Memory B cell (primary cell): Measurements from ENCODE around the gene CT47A7.
"Not testable (repeated sequence)": the region's sequence is repeated elsewhere in the genome, so short reads cannot be mapped to it uniquely, and the experiment has no call there.

ENCODE experiments used
- ATAC-seq: fragments of 150-1000 bp; cut with Tn5 transposase; 2 replicates; pipeline ENCODE4 v1.10.0; 2021; ENCODE audit warnings: low read depth, mild to moderate bottlenecking, moderate library complexity
- DNase-seq, 2 donors: peaks; one replicate each; pipeline ENCODE4 v3.0.0; 2022; ENCODE audit warnings: low spot score in 2 of 2
- H3K27ac Mint-ChIP-seq: one replicate; pipeline ENCODE4 v1.8.0; 2022; ENCODE audit warnings: mild to moderate bottlenecking, moderate library complexity, mixed read lengths
- H3K27me3 Mint-ChIP-seq: one replicate; pipeline ENCODE4 v1.8.0; 2022; ENCODE audit warnings: mixed read lengths
- H3K36me3 Mint-ChIP-seq: one replicate; pipeline ENCODE4 v1.8.0; 2022; ENCODE audit warnings: mild to moderate bottlenecking, mixed read lengths
- H3K4me1 Mint-ChIP-seq: one replicate; pipeline ENCODE4 v1.8.0; 2022; ENCODE audit warnings: mixed read lengths
- H3K4me3 Mint-ChIP-seq: one replicate; pipeline ENCODE4 v1.8.0; 2022; ENCODE audit warnings: mild to moderate bottlenecking, moderate library complexity, mixed read lengths
- H3K9me3 Mint-ChIP-seq: one replicate; pipeline ENCODE4 v1.8.0; 2022; ENCODE audit warnings: mixed read lengths

CT47A7 gene

GRCh38 chrX:120956500-120956899 lies at the start of gene CT47A7:
TSS of gene CT47A7 (minus strand) at chrX:120956600. CDS start at chrX:120956345, 255 bp downstream.
- DNase-seq, H3K36me3 Mint-ChIP-seq, H3K4me3 Mint-ChIP-seq, H3K27ac Mint-ChIP-seq, ATAC-seq, H3K27me3 Mint-ChIP-seq, H3K9me3 Mint-ChIP-seq, H3K4me1 Mint-ChIP-seq: not testable (repeated sequence)

GRCh38 chrX:121000589-121000988 lies 44.2 kb upstream of the CT47A7 start:
- ATAC-seq, result no peak
- no peak overlapping the region for H3K4me3 Mint-ChIP-seq
- H3K36me3 Mint-ChIP-seq, result no peaks in the 10 kb centered on the region
- DNase-seq, result no peak
- H3K9me3 Mint-ChIP-seq, result no peaks in the 10 kb centered on the region
- H3K27ac Mint-ChIP-seq, result no peak overlapping the region
- H3K27me3 Mint-ChIP-seq, result no peaks in the 10 kb centered on the region
- peaks cover 8% of the 10 kb centered on the region for H3K4me1 Mint-ChIP-seq

- Mint-ChIP-seq H3K9me3 (no peaks in the 10 kb centered on the region), H3K36me3 (no peaks in the 10 kb centered on the region), H3K27ac (peak overlapping the region; percentile 55), H3K4me3 (no peak overlapping the region), H3K27me3 (peaks cover under 1% of the 10 kb centered on the region), H3K4me1 (peaks cover 8% of the 10 kb centered on the region)
- DNase-seq (no peak), ATAC-seq (no peak)
Measured at GRCh38 chrX:120999413-120999812, 43.0 kb upstream of the CT47A7 start.

GRCh38 chrX:120985660-120986059 lies 29.3 kb upstream of the CT47A7 start, which contains the start of gene CT47A1:
TSS of gene CT47A1 (minus strand) at chrX:120985760. CDS start at chrX:120985529, 231 bp downstream.
- ATAC-seq, H3K4me1 Mint-ChIP-seq, H3K9me3 Mint-ChIP-seq, H3K36me3 Mint-ChIP-seq, DNase-seq, H3K27me3 Mint-ChIP-seq, H3K4me3 Mint-ChIP-seq, H3K27ac Mint-ChIP-seq: not testable (repeated sequence)
